Testis (tissue), 2 donors: ENCODE results near the gene VWA8.
"Not testable (repeated sequence)": the region's sequence is repeated elsewhere in the genome, so short reads cannot be mapped to it uniquely, and the experiment has no call there.

ENCODE experiments used
- CTCF ChIP-seq, 3 experiments: fragments of 450-650 bp in 2 of 3; fragments of 200-600 bp in 1 of 3; sonication (generic) in 1 of 3; IDR thresholded peaks; one replicate each; pipeline ENCODE4 v1.5.1; 2016 to 2019; ENCODE audit warnings: antibody characterized with exemption in 3 of 3, mild to moderate bottlenecking in 2 of 3, moderate library complexity in 1 of 3
- POLR2A ChIP-seq: fragments of 450-650 bp; IDR thresholded peaks from one replicate; pipeline ENCODE4 v1.6.1; 2017; ENCODE audit warnings: antibody characterized with exemption, mild to moderate bottlenecking, moderate library complexity

- TF ChIP-seq CTCF (IDR thresholded peaks at IDR 0.05); POLR2A: not testable (repeated sequence)
These were observed 98.2 kb downstream of the VWA8 start for GRCh38 chr13:41862659-41863058.
